SK-N-SH (cell line): ENCODE results near the gene TRPC6. TPM values are rescaled to one million over a fixed set of nuclear protein-coding genes. Genes with fewer than 3 reads are reported as not detected.

Source experiments
- polyA plus RNA-seq, 3 experiments: library from polyadenylated mRNA; depleted of rRNA; stranded (reverse); fragments of >200 nt; gene quantifications; 2 replicates each; pipeline ENCODE4 v1.2.3, GENCODE V29; 2012
- small RNA-seq, 7 experiments: library from RNA; depleted of rRNA; stranded (forward); fragments of <200 nt; gene quantifications; one replicate each; pipeline ENCODE3, GENCODE V24; 2012

The TRPC6 gene
- polyA plus RNA-seq, 1 of the 3 experiments (the other 2 are of a cell fraction): not detected

Small RNA genes lying within 50 kb of the gene (small RNA-seq; reads per million reads assigned to genes)
- gene MIR3920: 0 reads per million in 7 experiments
